GM19099 (cell line): ENCODE data around the gene SNORC.

ENCODE experiments used
- POLR2A ChIP-seq: IDR thresholded peaks from 3 replicates; pipeline ENCODE4 v1.6.1; 2011; ENCODE audit warnings: low read depth; ENCODE audit not compliant: insufficient read length; ENCODE audit errors: extremely low read depth

SNORC gene

DNA sequence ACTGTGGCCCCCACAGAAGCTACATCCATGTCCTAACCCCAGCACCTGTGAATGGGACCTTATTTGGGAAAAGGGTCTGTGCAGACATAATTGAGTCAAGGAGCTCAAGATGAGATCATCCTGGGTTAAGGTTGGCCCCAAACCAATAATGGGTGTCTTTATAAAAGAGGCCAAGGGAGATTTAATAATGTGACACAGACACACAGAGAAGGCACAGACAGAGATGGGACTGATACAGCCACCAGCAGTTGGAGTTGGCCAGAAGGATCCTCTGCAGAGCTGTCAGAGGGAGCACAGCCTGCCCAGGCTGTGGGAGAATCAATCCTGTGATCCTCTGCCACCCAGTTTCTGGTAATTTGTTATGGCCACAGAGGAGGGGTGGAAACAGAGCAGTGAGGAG, 26.0 kb downstream of the SNORC start:
- no peak for TF ChIP-seq POLR2A

DNA sequence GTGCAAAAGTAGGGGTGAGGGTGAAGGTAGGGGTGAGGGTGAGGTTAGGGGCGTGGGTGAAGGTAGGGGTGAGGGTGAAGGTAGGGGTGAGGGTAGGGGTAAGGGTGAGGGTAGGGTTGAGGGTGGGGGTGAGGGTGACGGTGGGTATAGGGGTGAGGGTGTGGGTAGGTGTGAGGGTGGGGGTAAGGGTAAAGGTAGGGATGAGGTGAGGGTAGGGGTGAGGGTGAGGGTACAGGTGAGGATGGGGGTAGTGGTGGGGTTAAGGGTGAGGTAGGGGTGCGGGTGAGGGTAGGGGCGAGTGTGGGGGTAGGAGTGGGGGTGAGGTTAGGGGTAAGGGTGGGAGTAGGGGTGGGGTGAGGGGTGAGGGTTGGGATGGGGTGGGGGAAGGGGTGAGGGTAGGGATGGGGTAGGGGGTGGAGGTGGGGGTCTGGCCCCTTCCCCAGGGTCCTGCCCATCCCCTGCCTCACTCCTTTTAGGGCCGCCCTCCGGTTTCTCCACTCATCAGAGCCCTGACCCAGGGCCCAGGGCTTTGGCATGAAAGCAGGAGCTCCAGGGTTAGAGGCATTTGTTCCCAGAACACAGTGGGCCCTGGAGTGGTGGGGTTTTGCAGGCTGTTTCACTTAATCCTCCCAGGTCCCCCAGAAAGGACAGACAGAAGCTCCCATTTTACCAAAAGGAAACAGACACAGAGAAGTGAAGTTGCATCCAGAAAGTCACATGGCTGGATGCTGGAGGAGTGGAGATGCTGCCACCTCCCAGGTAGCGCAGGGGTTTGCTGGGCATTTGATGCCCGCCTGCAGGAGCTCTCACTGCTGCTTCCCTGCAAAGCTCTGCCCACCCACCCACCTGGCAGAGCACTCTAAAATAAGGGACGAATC, 26.9 kb downstream of the SNORC start:
- no peak for TF ChIP-seq POLR2A

DNA sequence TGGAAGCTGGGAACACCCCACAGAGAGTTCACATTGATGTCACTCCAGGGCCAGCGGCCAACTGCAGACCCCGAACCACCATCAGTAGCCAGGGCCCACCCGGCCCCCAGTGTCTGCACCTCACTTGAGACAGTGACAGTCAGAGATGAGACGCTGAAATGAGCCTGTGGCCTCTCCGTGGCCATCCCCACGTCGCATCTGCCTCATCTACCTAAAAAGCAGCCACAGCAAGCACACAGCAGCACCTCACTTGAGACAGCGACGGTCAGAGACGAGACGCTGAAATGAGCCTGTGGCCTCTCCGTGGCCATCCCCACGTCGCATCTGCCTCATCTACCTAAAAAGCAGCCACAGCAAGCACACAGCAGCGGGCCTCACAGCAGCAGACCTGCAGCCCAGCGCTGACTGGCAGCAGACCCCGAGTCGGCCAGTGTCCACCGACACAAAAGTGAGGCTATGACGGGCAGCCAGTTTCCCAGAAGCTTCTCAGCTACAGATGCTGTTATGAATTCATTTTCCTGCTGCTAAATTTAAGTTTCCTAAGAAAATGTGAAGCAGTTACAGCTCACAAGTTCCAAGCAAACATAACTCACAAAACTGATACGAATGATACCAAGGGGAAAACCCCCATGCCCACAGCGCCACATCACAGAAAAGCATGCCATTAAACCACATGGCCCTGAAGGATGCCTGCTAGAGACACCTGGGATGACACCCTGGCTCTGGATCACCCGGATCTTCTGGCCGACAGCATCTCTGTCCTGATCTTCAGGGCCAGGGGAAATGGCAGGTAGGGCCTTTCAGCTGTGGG, 27.7 kb downstream of the SNORC start:
- no peak for TF ChIP-seq POLR2A

DNA sequence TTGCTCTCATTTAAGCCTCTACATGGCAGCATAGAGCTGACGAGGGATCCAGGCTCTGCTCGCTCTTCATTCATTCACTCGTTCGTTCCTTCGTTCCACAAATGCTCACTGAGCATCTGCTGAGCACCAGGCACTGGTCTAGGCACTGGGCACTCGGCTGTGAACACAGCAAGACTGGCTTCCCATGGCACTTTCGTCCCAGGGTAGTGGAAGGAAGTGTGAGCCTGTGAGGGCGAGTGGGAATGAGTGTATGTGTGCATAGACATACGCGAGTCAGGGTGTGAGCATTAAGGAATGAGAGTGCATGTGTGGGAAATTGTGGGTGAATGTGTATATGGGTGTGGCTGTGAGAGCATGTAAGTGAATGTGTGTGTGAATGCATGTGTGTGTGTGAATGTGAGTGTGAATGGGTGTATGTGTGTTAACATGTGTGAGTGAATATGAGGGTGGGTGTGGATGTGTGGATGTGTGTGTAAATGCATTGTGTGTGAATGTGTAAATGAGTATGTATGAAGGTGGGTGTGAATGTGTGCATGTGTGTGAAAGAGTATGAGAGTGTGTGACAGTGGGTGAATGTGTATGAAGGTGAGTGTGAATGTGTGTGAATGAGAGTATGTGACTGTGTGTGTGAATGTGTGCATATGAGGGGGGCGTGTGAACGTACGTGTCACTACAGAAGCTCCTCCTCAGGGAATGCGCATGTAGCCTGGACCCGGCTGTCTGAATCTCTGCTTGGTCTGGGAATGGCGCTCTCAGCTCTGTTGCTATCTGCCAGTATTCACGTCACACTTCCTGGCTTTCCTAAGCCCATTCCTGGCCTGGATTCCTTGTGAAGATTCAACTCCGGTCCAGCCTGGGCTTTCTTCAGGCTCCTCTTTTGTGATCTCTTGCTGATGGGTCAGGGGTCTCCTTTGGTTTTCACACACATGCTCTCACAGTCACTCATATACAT, 28.8 kb downstream of the SNORC start:
- TF ChIP-seq POLR2A: no peak

DNA sequence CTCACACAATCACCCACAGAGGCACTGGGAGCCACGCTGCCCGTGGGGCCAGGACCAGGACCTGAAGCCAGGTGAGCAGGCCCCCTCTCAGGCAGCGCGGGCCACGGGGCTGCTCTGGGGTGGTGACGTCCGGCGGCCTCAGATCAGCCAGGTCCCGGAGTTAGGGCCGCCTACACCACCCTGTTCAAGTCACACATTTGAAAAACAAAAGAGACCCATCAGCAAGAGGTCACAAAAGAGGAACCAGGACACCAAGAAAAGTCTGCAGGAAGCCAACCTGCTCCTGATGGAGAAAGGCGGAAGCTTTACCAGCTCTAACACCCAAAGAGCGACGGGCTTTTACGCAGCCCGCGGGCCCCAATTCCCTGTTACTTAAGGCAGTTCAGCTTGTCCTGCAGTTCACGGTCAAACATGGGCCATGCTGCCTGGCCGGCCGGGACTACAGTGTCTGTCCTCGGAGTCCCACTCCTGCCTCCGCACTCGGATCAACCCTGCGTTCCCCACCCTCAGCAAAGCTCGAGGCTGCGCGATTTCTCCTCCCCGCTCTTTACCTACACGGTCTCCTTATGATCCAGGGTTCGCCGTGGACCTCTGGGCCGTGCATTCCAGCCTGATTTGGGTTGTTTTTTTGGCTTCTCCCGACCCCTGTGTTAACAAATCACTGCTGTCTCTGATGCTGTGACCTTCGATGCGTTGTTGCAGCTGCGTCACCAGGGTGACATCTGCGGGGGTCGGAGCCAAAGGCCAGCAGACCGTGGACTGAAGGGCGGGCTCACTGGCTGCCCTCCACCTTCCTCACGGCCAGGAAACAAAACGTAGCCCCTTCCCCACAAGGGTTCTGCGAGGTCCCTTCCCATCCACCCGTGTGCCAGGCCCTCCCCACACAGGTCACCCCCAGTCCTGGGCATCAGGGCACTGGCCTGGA, 31.0 kb downstream of the SNORC start:
- TF ChIP-seq POLR2A: no peak

DNA sequence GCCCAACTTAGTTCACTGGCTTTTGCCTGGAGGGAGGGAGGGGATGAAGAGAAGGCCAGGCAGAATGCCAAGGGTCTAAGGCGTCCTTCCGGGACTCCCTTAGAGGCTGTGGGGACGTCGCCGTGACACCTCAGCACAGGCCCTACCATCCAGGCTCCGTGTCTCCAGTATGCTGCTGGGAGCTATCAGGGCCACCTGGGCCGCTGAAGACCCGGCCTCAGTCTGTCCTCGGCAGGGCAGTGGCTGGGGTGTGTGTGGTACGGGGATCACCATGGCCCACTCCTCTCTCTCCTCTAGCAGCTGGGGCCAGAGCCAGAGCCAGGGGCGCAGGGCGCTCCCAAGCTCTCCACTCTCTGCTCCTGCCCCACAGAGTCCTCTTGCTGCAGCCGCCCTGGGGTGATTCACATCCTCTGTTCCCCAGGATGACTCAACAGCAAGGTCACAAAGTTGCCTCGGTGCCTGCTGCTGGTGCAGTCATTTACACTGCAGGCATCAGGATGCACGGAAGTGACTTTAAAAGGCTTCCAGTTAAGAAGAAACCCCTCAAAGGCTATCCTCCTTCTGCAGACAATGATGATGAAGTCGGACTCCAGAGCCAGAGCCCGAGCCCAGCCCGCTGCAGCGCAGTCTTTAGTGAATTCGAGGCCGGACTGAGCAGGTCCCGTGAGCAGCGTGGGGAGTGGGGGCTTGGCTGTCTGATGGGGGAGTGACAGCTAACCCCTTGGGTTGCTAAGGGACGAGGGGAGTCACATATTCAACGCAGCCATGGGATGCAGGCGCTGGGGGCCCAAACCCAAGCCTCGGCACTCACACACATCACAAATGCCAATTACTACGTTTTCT, 31.9 kb downstream of the SNORC start:
- no peak for TF ChIP-seq POLR2A

DNA sequence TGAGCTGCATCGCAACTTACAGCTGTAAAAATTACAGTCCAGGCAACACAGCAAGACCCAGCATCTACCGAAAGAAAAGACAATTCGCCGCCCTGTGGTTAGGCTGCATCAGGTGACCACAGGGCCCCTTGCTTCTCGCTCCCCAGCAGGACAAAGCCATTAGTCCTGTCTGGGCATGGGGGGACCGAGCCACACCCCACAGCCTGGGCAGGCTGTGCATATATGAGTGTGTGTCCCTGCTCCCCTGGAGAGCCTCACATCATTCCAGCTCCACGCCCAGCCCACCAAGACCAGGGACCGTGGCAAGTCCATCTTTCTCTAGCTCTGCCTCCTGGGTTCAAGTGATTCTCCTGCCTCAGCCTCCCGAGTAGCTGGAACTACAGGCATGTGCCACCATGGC, 33.9 kb downstream of the SNORC start:
- no peak for TF ChIP-seq POLR2A

DNA sequence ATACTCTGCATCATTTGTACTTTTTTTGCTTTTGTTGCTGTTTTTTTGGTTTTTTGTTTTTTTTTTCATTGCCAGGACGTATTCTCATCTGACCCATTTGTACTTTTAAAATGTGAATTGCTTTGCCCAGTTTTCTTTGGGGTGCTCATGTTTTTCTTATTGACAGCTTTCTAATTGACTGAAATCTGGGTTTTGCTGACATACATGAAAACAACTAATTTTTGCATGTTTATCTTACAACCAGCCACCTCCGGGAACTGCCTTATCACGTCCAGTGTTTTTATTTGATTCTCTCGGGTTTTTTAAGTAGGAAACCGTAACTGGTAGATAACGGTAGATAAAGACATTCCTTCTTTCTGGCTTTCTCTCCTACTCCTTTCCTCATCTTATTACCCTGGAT, 38.6 kb downstream of the SNORC start:
- no peak for TF ChIP-seq POLR2A

DNA sequence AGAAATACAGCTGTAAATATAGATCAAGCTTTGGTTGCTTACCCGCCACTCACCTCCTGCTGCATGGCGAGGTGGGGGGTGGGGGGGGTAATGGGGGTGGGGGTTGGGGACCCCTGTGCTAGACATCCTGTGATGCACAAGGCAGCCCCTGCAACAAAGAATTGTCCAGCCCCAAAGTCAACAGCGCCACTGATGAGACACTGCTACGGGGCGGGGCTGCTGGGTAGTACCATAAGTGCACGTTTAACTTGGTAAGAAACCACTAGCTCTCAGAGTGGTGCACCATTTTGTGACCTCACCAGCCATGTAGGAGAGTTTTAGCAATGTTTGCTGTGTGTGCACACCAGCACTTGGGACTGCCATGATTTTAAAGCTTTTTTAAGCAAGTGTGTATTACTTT, 40.3 kb downstream of the SNORC start:
- no peak for TF ChIP-seq POLR2A

DNA sequence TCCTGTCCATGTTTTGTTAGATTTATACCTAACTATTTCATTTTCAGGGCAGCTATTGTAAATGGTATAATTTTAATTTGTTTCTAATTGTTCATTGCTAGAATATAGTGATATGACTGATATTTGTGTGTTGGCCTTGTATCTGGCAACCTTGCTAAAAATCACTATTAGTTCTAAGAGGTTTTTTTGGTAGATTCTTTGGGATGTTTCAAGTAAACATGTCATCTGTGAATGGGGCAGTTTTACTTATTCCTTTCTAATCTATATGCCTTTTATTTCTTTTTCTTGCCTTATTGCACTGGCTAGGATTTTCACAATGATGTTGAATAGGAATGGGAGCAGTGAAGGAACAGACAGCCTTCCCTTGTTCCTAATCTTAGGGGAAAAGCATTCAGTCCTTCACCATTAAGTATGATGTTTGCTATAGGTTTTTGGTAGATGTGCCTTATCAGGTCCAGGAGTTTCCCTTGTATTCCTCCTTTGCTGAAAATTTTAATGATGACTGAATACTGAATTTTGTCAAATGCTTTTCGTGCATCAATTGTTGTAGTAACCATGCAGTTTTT, 41.7 kb downstream of the SNORC start:
- no peak for TF ChIP-seq POLR2A

DNA sequence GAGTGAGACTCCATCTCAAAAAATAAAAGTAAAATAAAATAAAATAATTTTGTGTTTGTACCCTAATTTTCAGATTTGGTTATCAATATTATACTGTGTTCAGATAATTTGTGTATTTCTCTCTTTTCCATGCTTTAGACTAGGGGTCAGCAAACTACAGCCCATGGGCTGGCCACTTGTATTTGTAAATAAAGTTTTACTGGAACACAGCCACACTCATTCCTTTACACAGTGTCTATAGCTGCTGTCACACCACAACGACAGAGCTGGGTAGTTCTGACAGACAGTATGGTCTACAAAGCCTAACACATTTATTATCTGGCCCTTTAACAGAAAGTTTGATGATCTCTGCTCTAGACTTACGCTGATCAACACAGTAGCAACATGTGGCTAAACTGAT, 43.8 kb downstream of the SNORC start:
- no peak for TF ChIP-seq POLR2A

DNA sequence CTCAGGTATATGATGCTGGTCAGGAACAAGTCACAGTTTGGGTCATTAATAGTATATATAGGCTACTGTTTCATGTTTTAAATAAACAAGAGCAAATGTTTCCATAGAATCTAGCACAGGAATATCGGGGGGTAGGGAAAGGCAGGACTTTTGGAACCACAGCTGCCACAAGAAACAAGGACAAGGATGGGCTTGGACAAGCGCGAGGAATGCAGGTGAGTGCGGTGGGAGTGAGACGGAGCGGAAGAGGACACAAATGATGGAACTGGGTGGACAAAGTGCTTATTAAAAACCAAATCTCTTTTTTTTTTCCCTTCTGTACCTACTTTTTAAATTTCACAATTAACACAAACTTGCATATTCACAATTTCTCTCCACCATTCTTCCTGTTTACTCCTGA, 49.1 kb downstream of the SNORC start:
- TF ChIP-seq POLR2A: no peak

DNA sequence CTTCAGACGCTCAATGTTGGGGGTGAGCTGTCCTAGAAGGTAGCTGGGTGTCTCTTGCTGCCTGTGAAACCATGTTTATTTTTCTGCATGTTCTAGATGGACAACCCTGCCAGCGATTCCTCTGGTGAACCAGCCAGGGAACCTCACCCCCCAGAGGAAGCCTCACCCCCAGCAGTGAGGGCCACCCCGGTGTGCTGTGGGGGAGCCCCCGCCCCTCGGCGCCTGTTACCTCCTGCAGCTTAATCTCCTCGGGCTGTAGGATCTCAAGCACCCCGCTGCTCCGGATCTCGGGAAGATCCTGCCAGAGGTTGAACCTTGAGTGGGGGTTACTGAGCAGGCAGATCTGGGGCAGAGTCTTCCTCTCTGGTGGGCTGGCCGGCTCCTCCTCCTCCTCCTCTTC, 50.0 kb downstream of the SNORC start:
- TF ChIP-seq POLR2A: no peak
